Activated CD8-positive, alpha-beta T cell treated with anti-CD3 and anti-CD28 coated beads, Interleukin-2, amount 10 ng/mL, durations not matched to agents 7 days and 5 days (primary cell): Measurements from ENCODE around the gene PXYLP1. TPM values are rescaled to one million over a fixed set of nuclear protein-coding genes. Genes with fewer than 3 reads are reported as not detected.
"Not testable (repeated sequence)": the region's sequence is repeated elsewhere in the genome, so short reads cannot be mapped to it uniquely, and the experiment has no call there.

Source experiments
- ATAC-seq: fragments of 150-1000 bp; cut with Tn5 transposase; one replicate; pipeline ENCODE4 v1.10.0; 2021; ENCODE audit warnings: moderate library complexity
- CTCF ChIA-PET: fragments of 350-600 bp; sonication (Branson Sonifier 250); formaldehyde crosslinking; loops from one replicate; lab custom pipeline; 2021; ENCODE audit warnings: antibody characterized with exemption; lab: Charles Lee
- POLR2A ChIA-PET: fragments of 350-600 bp; sonication (Branson Sonifier 250); formaldehyde crosslinking; loops from one replicate; lab custom pipeline; 2021; ENCODE audit warnings: antibody characterized with exemption; lab: Charles Lee
- DNase-seq: peaks from one replicate; pipeline ENCODE4 v3.0.0-alpha.2; 2020
- H3K27ac Mint-ChIP-seq: one replicate; pipeline ENCODE4 v1.8.0; 2021; ENCODE audit warnings: mild to moderate bottlenecking, mixed read lengths
- H3K27me3 Mint-ChIP-seq: one replicate; pipeline ENCODE4 v1.8.0; 2021; ENCODE audit warnings: low read depth, mixed read lengths
- H3K36me3 Mint-ChIP-seq: one replicate; pipeline ENCODE4 v1.8.0; 2021; ENCODE audit warnings: low read depth, mixed read lengths
- H3K4me1 Mint-ChIP-seq: one replicate; pipeline ENCODE4 v1.8.0; 2021; ENCODE audit warnings: low read depth, mixed read lengths
- H3K4me3 Mint-ChIP-seq: one replicate; pipeline ENCODE4 v1.8.0; 2021; ENCODE audit warnings: mild to moderate bottlenecking, mixed read lengths
- H3K9me3 Mint-ChIP-seq: one replicate; pipeline ENCODE4 v1.8.0; 2022; ENCODE audit warnings: mixed read lengths; ENCODE audit not compliant: insufficient read depth
- total RNA-seq, 2 experiments: library from RNA; stranded (reverse); gene quantifications; one replicate each; pipeline ENCODE4 v1.2.3, GENCODE V29; 2021

Gene PXYLP1
- total RNA-seq, 2 experiments from 2014 or later: 15.0 to 16.5 TPM

DNA sequence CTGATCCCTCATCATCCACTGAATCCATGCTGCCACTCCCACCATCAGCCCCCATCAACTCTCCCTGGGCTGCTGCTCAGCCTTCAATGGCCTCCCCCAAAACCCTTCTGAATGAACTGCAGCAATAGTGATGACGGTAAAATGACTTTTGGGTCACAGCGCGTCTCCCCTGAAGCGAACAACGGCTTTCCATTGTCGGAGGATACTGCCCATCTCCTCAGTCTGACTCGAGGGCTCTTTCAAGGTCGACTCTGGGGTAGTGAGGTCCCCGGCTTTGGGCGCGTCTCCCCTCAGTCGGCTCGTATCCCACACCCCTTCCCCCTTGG is 79.5 kb downstream of the PXYLP1 start:
- POLR2A ChIA-PET: interaction anchor here (0.9 to 2.4 kb wide), 17 partner anchors 9 to 253 kb away, joined by 3 to 14 read pairs (median 4); partner anchors contain the start of gene PXYLP1
- Mint-ChIP-seq H3K4me3 (peak overlapping the region; percentile 85), H3K4me1 (peaks cover 62% of the 10 kb centered on the region), H3K27ac (peak overlapping the region; percentile 99), H3K36me3 (no peaks in the 10 kb centered on the region), H3K9me3 (no peaks in the 10 kb centered on the region), H3K27me3 (no peaks in the 10 kb centered on the region)
- no peak for ATAC-seq
- DNase-seq: no peak
- CTCF ChIA-PET: interaction anchor here (0.6 to 8.5 kb wide), 36 partner anchors 11 to 250 kb away, joined by 3 to 223 read pairs (median 5); partner anchors contain the start of gene PXYLP1

DNA sequence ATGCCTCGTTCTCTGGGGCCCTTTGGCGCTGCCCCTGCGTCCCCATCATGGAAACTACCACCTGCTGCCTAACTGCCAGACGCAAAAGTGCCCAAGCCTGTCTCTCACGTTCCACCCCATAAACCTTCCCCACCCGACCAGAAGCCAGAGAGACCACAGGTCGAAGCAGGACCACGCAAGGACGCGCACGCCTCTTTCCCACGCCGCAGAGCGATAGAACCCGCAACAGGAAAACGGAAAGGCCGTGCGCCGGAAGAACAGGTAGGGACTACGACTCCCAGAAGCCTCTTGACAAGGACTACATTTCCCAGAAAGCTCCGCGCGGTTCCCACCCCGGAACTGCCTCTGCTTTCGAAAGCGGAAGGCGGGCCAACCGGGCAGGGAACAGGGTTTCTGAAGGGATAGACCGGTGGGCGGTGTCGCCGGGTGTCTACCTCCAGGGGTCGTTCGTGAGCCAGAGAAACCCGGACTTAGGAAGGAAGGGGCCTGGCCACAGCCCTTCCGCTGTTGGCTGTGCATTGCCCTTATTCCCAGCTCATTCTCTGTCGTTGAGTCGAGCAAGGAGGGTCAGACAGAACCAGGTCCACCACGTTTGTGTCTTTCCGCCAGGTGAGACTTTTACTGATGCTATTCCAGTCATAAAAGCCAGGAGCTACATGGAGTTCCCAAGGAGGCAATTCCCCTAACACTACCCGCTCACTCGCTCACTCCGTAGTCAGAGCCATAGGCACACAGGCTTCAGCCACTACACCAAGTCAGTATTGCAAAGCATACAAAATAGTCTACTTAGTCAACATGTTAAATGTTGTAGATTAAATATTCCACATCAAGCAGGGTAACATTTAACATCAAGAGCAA is 80.1 kb downstream of the PXYLP1 start:
- Mint-ChIP-seq H3K9me3 (no peaks in the 10 kb centered on the region), H3K4me3 (peak overlapping the region; percentile 85), H3K27me3 (no peaks in the 10 kb centered on the region), H3K4me1 (peaks cover 57% of the 10 kb centered on the region), H3K27ac (peak overlapping the region; percentile 99), H3K36me3 (no peaks in the 10 kb centered on the region)
- DNase-seq: peak; percentile 100
- POLR2A ChIA-PET: interaction anchor here (0.8 to 2.4 kb wide), 27 partner anchors 9 to 717 kb away, joined by 3 to 14 read pairs (median 4); partner anchors contain the start of genes PXYLP1 and RASA2
- ATAC-seq: peak; percentile 95
- CTCF ChIA-PET: interaction anchor here (0.6 to 8.5 kb wide), 42 partner anchors 10 to 566 kb away, joined by 3 to 223 read pairs (median 4); partner anchors contain the start of gene PXYLP1

DNA sequence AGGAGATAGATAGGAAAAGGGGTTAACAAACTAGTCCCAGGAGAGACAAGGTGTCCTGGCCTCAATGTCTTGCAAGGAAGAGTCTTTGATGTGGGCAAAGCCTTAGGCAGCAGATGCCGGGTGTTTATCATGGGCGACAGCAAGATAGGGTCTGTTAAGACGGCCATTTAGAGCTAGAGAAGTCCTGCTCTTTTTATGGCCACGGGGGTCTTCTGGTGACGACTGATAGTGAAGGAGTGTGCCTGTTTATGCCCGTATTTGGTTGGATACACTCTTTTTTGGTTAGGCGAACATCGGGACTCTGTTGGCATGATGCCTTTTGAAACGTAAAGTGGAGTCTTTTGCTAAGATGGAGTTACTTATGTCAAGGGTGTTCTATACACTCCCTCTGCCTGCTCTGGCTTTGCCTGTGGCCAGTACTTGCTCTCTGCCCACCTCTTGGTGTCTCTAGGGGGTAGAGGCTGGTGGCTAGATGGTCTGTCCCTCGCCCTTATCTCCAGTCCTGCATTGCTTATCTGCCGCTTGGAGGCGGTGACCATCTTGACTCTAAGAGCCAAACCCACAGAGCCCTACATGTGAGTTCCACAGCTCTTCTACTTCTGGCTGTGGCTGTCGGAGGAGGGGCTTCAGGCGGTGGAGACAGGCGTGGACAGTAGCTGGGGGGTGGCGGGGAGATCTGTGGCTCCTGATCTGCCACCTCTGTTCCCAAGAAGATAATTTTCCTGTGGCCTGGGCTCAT is 80.9 kb downstream of the PXYLP1 start:
- POLR2A ChIA-PET: interaction anchor here (0.9 to 2.4 kb wide), 16 partner anchors 8 to 716 kb away, joined by 3 to 10 read pairs (median 4); partner anchors contain the start of genes PXYLP1 and RASA2
- ATAC-seq: no peak
- no peak for DNase-seq
- H3K9me3 Mint-ChIP-seq: no peaks in the 10 kb centered on the region
- no peaks in the 10 kb centered on the region for H3K27me3 Mint-ChIP-seq
- peaks cover 49% of the 10 kb centered on the region for H3K4me1 Mint-ChIP-seq
- H3K27ac Mint-ChIP-seq: peak overlapping the region; percentile 99
- peak overlapping the region; percentile 85 for H3K4me3 Mint-ChIP-seq
- no peaks in the 10 kb centered on the region for H3K36me3 Mint-ChIP-seq
- CTCF ChIA-PET: interaction anchor here (0.6 to 8.5 kb wide), 31 partner anchors 8 to 565 kb away, joined by 3 to 223 read pairs (median 6); no protein-coding TSS in a partner anchor

DNA sequence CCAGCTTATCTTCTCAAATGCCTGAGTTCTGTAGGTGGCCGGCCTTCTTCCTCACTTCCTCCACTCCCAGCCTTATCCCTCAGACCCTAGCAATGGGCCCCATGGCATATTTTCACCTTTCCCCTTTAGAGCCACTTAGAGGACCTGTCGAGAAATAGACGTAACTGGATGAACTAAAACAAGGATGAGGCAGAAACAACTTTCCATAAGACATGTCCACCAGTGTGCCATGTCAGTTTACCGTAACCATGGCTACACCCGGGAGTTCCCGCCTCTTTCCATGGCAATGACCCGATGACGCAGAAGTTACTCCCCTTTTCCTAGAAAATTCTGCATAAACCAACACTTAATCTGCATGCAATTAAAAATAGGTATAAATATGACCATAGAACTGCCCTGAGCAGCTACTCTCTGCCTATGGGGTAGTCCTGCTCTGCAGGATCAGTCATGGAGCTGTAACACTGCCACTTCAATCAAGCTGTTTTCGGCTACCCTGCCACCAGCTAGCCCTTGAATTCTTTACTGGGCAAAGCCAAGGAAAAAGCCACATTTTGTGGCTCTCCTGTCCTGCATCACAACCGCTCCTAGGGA is 81.6 kb downstream of the PXYLP1 start:
- no peak for ATAC-seq
- Mint-ChIP-seq H3K27ac (peak overlapping the region; percentile 48), H3K36me3 (peaks cover 1% of the 10 kb centered on the region), H3K4me3 (no peak overlapping the region), H3K9me3 (no peaks in the 10 kb centered on the region), H3K4me1 (peaks cover 42% of the 10 kb centered on the region), H3K27me3 (no peaks in the 10 kb centered on the region)
- CTCF ChIA-PET: interaction anchor here (1.4 to 8.5 kb wide), 7 partner anchors 8 to 248 kb away, joined by 4 to 223 read pairs (median 10); no protein-coding TSS in a partner anchor
- DNase-seq: peak; percentile 18
- POLR2A ChIA-PET: interaction anchor here (1.8 to 2.1 kb wide), 2 partner anchors 46 to 174 kb away, joined by 4 to 10 read pairs; partner anchors contain the start of gene RASA2

DNA sequence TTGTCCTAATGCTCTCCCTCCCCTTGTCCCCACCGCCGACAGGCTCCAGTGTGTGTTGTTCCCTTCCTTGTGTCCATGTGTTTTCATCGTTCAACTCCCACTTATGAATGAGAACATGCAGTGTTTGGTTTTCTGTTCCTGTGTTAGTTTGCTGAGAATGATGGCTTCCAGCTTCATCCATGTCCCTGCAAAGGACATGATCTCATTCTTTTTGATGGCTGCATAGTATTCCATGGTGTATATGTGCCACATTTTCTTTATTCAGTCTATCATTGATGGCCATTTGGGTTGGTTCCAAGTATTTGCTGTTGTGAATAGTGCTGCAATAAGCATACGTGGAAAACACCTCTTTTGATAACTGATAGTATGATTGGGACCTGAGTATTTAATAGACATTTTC is 82.8 kb downstream of the PXYLP1 start:
- DNase-seq: peak; percentile 7
- ATAC-seq, H3K36me3 Mint-ChIP-seq, H3K4me3 Mint-ChIP-seq, POLR2A ChIA-PET, H3K9me3 Mint-ChIP-seq, H3K27me3 Mint-ChIP-seq, H3K27ac Mint-ChIP-seq: not testable (repeated sequence)
- H3K4me1 Mint-ChIP-seq: peaks cover 33% of the 10 kb centered on the region
- CTCF ChIA-PET: interaction anchor here (0.8 to 8.5 kb wide), 4 partner anchors 46 to 143 kb away, joined by 4 to 223 read pairs (median 31); no protein-coding TSS in a partner anchor

DNA sequence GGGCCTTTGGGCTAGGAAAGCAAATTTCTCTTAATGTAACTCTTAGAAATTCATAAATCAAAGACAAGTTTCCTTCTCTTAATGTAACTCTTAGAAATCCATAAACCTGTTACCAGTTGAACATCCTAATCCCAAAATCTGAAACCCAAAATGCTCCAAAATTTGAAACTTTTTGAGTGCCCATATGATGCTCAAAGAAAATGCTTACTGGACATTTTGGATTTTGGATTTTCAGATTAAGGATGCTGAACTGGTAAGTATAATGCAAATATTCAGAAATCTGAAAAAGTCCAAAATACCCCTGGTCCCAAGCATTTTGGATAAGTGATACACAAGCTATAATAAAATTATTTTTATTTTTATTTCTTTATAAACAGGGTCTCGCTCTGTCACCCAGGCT is 85.2 kb downstream of the PXYLP1 start:
- no peaks in the 10 kb centered on the region for H3K27me3 Mint-ChIP-seq
- no peak overlapping the region for H3K4me3 Mint-ChIP-seq
- ATAC-seq: no peak
- H3K27ac Mint-ChIP-seq: no peak overlapping the region
- CTCF ChIA-PET: interaction anchor here (5.6 to 8.5 kb wide), 2 partner anchors 44 to 140 kb away, joined by 55 to 223 read pairs; no protein-coding TSS in a partner anchor
- H3K4me1 Mint-ChIP-seq: peaks cover 27% of the 10 kb centered on the region
- H3K36me3 Mint-ChIP-seq: peaks cover 11% of the 10 kb centered on the region
- POLR2A ChIA-PET: interaction anchor here (0.8 kb wide), 1 partner anchor 1979 kb away, joined by 3 read pairs; no protein-coding TSS in a partner anchor
- no peak for DNase-seq
- no peaks in the 10 kb centered on the region for H3K9me3 Mint-ChIP-seq

DNA sequence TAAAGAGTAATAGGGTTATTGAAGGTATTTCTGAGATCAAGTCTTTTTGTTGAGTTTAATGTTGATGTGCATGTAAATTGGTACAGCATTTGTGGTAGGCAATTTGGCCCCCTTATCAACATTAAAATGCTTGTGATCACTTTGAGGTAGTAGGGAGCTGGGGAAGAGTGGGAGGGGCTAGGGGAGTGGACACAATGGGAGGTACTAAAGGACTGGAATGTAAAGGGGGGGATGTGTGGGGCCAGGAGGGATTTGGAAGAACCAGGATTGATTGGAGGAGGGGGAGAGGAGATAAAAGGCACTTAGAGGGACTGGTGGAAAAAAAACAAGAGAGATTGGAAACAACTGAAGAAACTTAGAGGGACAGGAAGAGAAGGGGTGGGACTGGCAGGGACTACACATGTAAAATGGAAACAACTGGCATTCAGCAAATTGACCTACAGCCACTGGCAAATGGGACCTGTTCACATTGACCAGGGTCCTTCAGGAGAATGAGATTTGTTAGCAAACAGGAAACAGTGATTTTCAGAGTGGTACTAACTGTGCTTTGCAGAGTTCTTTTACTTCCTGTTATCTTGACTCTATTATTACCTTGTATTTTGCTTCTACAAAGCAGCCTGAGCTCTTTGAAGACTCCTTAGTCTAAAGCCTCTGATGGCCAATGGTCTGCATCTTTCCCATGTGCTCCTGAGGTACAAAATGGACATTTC is 88.9 kb downstream of the PXYLP1 start:
- CTCF ChIA-PET: interaction anchor here (1.0 to 2.0 kb wide), 4 partner anchors 9 to 134 kb away, joined by 3 to 11 read pairs (median 6); no protein-coding TSS in a partner anchor
- H3K4me1 Mint-ChIP-seq: peaks cover 16% of the 10 kb centered on the region
- ATAC-seq: peak; percentile 60
- no peak overlapping the region for H3K4me3 Mint-ChIP-seq
- H3K27ac Mint-ChIP-seq: peak overlapping the region; percentile 71
- POLR2A ChIA-PET: interaction anchor here (2.0 kb wide), 1 partner anchor 9 kb away, joined by 5 read pairs; no protein-coding TSS in a partner anchor
- H3K9me3 Mint-ChIP-seq: no peaks in the 10 kb centered on the region
- no peak for DNase-seq
- H3K27me3 Mint-ChIP-seq: no peaks in the 10 kb centered on the region
- peaks cover 11% of the 10 kb centered on the region for H3K36me3 Mint-ChIP-seq

DNA sequence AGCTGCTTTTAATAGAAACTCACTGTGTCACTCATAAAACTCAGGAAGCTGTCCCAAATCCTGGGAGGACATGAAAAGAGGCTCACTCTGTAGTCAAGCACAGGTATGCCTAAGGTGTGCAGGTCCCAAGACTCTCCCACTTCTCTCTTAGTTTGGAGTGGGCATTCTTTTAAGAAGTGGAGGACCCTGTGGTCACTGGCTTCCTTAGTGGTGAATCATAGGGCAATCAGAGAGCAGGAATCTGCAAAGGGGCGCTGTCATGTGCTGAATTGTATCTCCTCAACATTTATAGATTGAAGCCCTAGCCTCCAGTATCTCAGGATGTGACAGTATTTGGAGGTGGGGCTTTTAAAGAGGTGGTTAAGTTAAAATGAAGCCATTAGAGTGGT is 89.5 kb downstream of the PXYLP1 start:
- CTCF ChIA-PET: interaction anchor here (1.1 to 2.0 kb wide), 3 partner anchors 9 to 134 kb away, joined by 3 to 11 read pairs (median 10); no protein-coding TSS in a partner anchor
- Mint-ChIP-seq H3K27me3 (no peaks in the 10 kb centered on the region), H3K9me3 (no peaks in the 10 kb centered on the region), H3K27ac (peak overlapping the region; percentile 71), H3K4me1 (peaks cover 16% of the 10 kb centered on the region), H3K4me3 (no peak overlapping the region), H3K36me3 (peaks cover 11% of the 10 kb centered on the region)
- DNase-seq (no peak), ATAC-seq (peak; percentile 39)
- POLR2A ChIA-PET: interaction anchor here (2.0 kb wide), 1 partner anchor 9 kb away, joined by 5 read pairs; no protein-coding TSS in a partner anchor

DNA sequence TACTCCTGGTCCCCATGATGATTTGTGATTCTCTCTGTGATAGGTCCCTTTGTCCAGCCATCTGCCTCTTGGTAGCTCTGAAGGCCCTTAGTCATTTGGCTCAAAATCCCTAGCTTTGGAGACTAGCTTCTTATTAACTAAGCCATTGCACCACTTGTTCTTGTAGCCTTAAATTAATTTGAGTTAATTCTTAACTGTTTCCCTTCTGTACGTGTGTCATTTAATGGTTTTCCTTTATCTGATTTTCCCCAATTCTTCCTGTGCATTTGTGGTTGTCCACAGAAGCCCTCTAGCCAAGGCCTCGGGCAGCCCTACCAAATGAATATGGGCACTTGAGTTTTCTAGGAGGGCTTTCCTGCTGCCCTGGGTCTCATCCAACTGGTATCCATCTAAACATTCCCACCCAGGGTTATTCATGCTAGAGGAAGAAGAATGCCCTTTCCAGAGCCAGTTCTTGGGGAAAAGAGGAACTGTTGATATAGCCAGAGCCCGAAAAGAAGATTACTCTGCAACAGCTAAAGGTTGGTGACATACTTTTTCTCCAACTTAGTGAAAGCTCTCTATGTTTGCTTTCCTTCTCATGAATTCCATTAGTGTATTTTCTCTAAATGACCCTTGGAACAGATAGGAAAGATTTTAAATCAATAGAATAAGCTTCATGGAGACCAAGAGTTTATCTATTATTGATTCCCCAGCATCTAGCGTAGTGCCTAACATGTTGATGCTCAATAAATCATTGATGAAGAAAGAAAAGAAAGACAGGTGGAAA is 92.5 kb downstream of the PXYLP1 start:
- POLR2A ChIA-PET: interaction anchor here (1.1 kb wide), 1 partner anchor 13 kb away, joined by 4 read pairs; no protein-coding TSS in a partner anchor
- DNase-seq: no peak
- no peaks in the 10 kb centered on the region for H3K27me3 Mint-ChIP-seq
- no peaks in the 10 kb centered on the region for H3K9me3 Mint-ChIP-seq
- H3K4me1 Mint-ChIP-seq: peaks cover 16% of the 10 kb centered on the region
- no peak overlapping the region for H3K4me3 Mint-ChIP-seq
- ATAC-seq: no peak
- peaks cover 6% of the 10 kb centered on the region for H3K36me3 Mint-ChIP-seq
- no peak overlapping the region for H3K27ac Mint-ChIP-seq
- CTCF ChIA-PET: interaction anchor here (0.7 to 3.4 kb wide), 5 partner anchors 12 to 131 kb away, joined by 3 to 18 read pairs (median 6); no protein-coding TSS in a partner anchor

DNA sequence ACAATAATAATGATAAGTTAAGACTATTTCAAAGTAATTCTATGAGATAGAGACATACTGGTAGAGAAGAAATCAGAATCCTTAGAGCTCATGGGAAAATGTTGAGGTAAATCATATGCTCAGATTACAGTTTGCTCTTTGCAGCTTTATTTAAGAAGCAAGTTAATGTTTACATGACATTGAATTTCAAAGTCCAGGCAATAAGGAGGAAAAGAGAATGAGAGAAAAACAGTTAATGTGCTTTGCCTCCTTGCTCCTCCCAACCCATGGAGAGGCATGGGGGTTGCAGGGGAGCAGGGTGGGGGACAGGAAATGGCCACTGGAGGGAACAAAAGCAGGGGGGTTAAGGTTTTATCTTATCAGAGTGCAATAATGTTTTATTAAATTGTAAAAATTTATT is 94.5 kb downstream of the PXYLP1 start:
- Mint-ChIP-seq H3K4me3 (no peak overlapping the region), H3K4me1 (peaks cover 7% of the 10 kb centered on the region), H3K27ac (no peak overlapping the region), H3K36me3 (no peaks in the 10 kb centered on the region), H3K9me3 (no peaks in the 10 kb centered on the region), H3K27me3 (no peaks in the 10 kb centered on the region)
- POLR2A ChIA-PET: no interaction called here
- DNase-seq (no peak), ATAC-seq (no peak)
- CTCF ChIA-PET: interaction anchor here (1.0 to 2.8 kb wide), 3 partner anchors 15 to 126 kb away, joined by 4 to 6 read pairs (median 5); no protein-coding TSS in a partner anchor
